Calu3 (cell line): ENCODE data around the gene FAAH2. TPM values are rescaled to one million over a fixed set of nuclear protein-coding genes. Genes with fewer than 3 reads are reported as not detected.

Source experiments
- BruUV-seq: library from RNA; stranded (reverse); fragments of 400-500 nt; replicated peaks from 2 replicates; lab custom pipeline; 2021; lab: Mats Ljungman, UMichigan
- CTCF ChIA-PET: fragments of 300-600 bp; sonication (Branson Sonifier 250); formaldehyde crosslinking; loops from one replicate; lab custom pipeline; 2022; ENCODE audit warnings: antibody characterized with exemption; lab: Charles Lee
- DNase-seq: peaks from one replicate; pipeline ENCODE4 v3.0.0; 2022
- H3K27ac Mint-ChIP-seq: one replicate; pipeline ENCODE4 v1.8.0; 2022; ENCODE audit warnings: mixed read lengths; ENCODE audit not compliant: unreplicated experiment
- H3K27me3 Mint-ChIP-seq: one replicate; pipeline ENCODE4 v1.8.0; 2022; ENCODE audit warnings: mixed read lengths; ENCODE audit not compliant: unreplicated experiment
- H3K36me3 Mint-ChIP-seq: one replicate; pipeline ENCODE4 v1.8.0; 2022; ENCODE audit warnings: mild to moderate bottlenecking, moderate library complexity, mixed read lengths; ENCODE audit not compliant: insufficient read depth, unreplicated experiment
- H3K4me1 Mint-ChIP-seq: one replicate; pipeline ENCODE4 v1.8.0; 2022; ENCODE audit warnings: mild to moderate bottlenecking, low read depth, mixed read lengths; ENCODE audit not compliant: unreplicated experiment
- H3K4me3 Mint-ChIP-seq: one replicate; pipeline ENCODE4 v1.8.0; 2022; ENCODE audit warnings: mild to moderate bottlenecking, low read depth, moderate library complexity, mixed read lengths; ENCODE audit not compliant: unreplicated experiment
- H3K9me3 Mint-ChIP-seq: one replicate; pipeline ENCODE4 v1.8.0; 2022; ENCODE audit warnings: low read depth, mixed read lengths; ENCODE audit not compliant: unreplicated experiment
- CTCF ChIP-seq: fragments of 200-600 bp; IDR thresholded peaks from one replicate; pipeline ENCODE4 v1.8.0; 2022; ENCODE audit warnings: antibody characterized with exemption; ENCODE audit not compliant: unreplicated experiment
- intact Hi-C: fragments of 100-400 bp; cut with micrococcal nuclease; formaldehyde crosslinking; loops from one replicate; pipeline ENCODE4 v1.10.0; 2022; ENCODE audit not compliant: unreplicated experiment
- total RNA-seq: library from RNA; stranded (reverse); gene quantifications from 2 replicates; pipeline ENCODE4 v1.2.3, GENCODE V29; 2022

FAAH2 gene
- total RNA-seq, 1 experiment from 2014 or later: 9.1 TPM

DNA sequence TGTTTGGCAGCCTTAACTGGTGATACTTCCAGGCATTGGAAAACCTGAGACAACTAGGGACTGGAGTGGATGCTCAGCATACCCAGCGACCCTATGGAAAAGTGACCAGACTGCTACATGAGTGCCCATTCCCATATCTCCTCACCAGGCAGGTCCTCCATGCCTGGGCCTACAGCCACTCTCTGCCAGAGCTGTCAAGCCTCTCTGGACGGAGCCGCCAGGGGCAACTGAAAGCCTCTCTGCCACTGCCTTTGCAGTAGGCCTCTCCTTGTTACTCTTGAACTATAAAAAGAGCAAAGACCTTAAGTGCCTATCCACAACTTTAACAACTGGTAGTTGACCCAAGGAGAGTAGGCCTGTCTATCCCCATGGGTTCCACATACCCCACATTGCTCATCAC, 20.2 kb upstream of the FAAH2 start:
- DNase-seq: no peak
- Mint-ChIP-seq H3K4me3 (no peak overlapping the region), H3K4me1 (no peaks in the 10 kb centered on the region), H3K27ac (no peak overlapping the region), H3K27me3 (no peaks in the 10 kb centered on the region), H3K36me3 (no peaks in the 10 kb centered on the region), H3K9me3 (peaks cover 7% of the 10 kb centered on the region)
- CTCF ChIA-PET: no interaction called here
- intact Hi-C loops: no loop called here
- TF ChIP-seq CTCF: no peak
- no TSS peak for BruUV-seq

- H3K4me1 Mint-ChIP-seq: no peaks in the 10 kb centered on the region
- BruUV-seq: no TSS peak
- no peaks in the 10 kb centered on the region for H3K27me3 Mint-ChIP-seq
- H3K9me3 Mint-ChIP-seq: peaks cover 7% of the 10 kb centered on the region
- H3K4me3 Mint-ChIP-seq: no peak overlapping the region
- TF ChIP-seq CTCF: no peak
- CTCF ChIA-PET: no interaction called here
- no peak for DNase-seq
- no peaks in the 10 kb centered on the region for H3K36me3 Mint-ChIP-seq
- intact Hi-C loops: no loop called here
- H3K27ac Mint-ChIP-seq: no peak overlapping the region
Measured at GRCh38 chrX:57266871-57267270, 19.6 kb upstream of the FAAH2 start.

DNA sequence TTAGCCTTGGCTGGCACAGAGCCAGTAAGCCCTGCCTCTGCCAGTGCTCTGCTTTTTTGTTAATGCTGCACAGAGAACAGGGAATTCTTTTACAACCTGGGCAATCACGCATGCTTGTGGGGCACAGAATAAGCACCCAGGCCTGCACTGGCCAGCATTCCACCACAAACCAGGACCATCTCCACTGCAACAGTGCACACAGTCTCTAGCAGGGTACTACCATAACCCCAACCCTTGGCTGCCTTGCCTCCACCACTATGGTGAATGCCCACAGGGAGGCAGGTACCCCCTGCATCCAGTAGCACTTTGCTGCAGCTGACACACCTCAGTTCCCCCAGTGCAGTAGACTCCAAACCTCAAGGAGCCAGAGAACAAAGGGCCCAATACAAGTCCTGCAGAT, 19.2 kb upstream of the FAAH2 start:
- BruUV-seq: no TSS peak
- Mint-ChIP-seq H3K27me3 (no peaks in the 10 kb centered on the region), H3K27ac (no peak overlapping the region), H3K4me1 (no peaks in the 10 kb centered on the region), H3K36me3 (no peaks in the 10 kb centered on the region), H3K9me3 (peaks cover 7% of the 10 kb centered on the region), H3K4me3 (no peak overlapping the region)
- CTCF ChIA-PET: no interaction called here
- no peak for DNase-seq
- intact Hi-C loops: no loop called here
- no peak for TF ChIP-seq CTCF

- H3K27me3 Mint-ChIP-seq: no peaks in the 10 kb centered on the region
- no peak overlapping the region for H3K4me3 Mint-ChIP-seq
- DNase-seq: no peak
- intact Hi-C loops: no loop called here
- CTCF ChIA-PET: no interaction called here
- no peaks in the 10 kb centered on the region for H3K36me3 Mint-ChIP-seq
- TF ChIP-seq CTCF: no peak
- no TSS peak for BruUV-seq
- H3K4me1 Mint-ChIP-seq: no peaks in the 10 kb centered on the region
- no peak overlapping the region for H3K27ac Mint-ChIP-seq
- peaks cover 8% of the 10 kb centered on the region for H3K9me3 Mint-ChIP-seq
Measured at GRCh38 chrX:57270980-57271379, 15.5 kb upstream of the FAAH2 start.
